Calu3 (cell line): ENCODE results near the gene KIF19. TPM values are rescaled to one million over a fixed set of nuclear protein-coding genes. Genes with fewer than 3 reads are reported as not detected.

Experiments
- BruUV-seq: library from RNA; stranded (reverse); fragments of 400-500 nt; replicated peaks from 2 replicates; lab custom pipeline; 2021; lab: Mats Ljungman, UMichigan
- CTCF ChIA-PET: fragments of 300-600 bp; sonication (Branson Sonifier 250); formaldehyde crosslinking; loops from one replicate; lab custom pipeline; 2022; ENCODE audit warnings: antibody characterized with exemption; lab: Charles Lee
- DNase-seq: peaks from one replicate; pipeline ENCODE4 v3.0.0; 2022
- H3K27ac Mint-ChIP-seq: one replicate; pipeline ENCODE4 v1.8.0; 2022; ENCODE audit warnings: mixed read lengths; ENCODE audit not compliant: unreplicated experiment
- H3K27me3 Mint-ChIP-seq: one replicate; pipeline ENCODE4 v1.8.0; 2022; ENCODE audit warnings: mixed read lengths; ENCODE audit not compliant: unreplicated experiment
- H3K36me3 Mint-ChIP-seq: one replicate; pipeline ENCODE4 v1.8.0; 2022; ENCODE audit warnings: mild to moderate bottlenecking, moderate library complexity, mixed read lengths; ENCODE audit not compliant: insufficient read depth, unreplicated experiment
- H3K4me1 Mint-ChIP-seq: one replicate; pipeline ENCODE4 v1.8.0; 2022; ENCODE audit warnings: mild to moderate bottlenecking, low read depth, mixed read lengths; ENCODE audit not compliant: unreplicated experiment
- H3K4me3 Mint-ChIP-seq: one replicate; pipeline ENCODE4 v1.8.0; 2022; ENCODE audit warnings: mild to moderate bottlenecking, low read depth, moderate library complexity, mixed read lengths; ENCODE audit not compliant: unreplicated experiment
- H3K9me3 Mint-ChIP-seq: one replicate; pipeline ENCODE4 v1.8.0; 2022; ENCODE audit warnings: low read depth, mixed read lengths; ENCODE audit not compliant: unreplicated experiment
- CTCF ChIP-seq: fragments of 200-600 bp; IDR thresholded peaks from one replicate; pipeline ENCODE4 v1.8.0; 2022; ENCODE audit warnings: antibody characterized with exemption; ENCODE audit not compliant: unreplicated experiment
- intact Hi-C: fragments of 100-400 bp; cut with micrococcal nuclease; formaldehyde crosslinking; loops from one replicate; pipeline ENCODE4 v1.10.0; 2022; ENCODE audit not compliant: unreplicated experiment
- total RNA-seq: library from RNA; stranded (reverse); gene quantifications from 2 replicates; pipeline ENCODE4 v1.2.3, GENCODE V29; 2022

Gene KIF19
- total RNA-seq, 1 experiment from 2014 or later = not detected

- Mint-ChIP-seq H3K4me3 (no peak overlapping the region), H3K27ac (no peak overlapping the region), H3K4me1 (peaks cover 9% of the 10 kb centered on the region), H3K27me3 (peaks cover 72% of the 10 kb centered on the region), H3K9me3 (no peaks in the 10 kb centered on the region), H3K36me3 (no peaks in the 10 kb centered on the region)
- CTCF ChIA-PET = no interaction called here
- DNase-seq = no peak
- intact Hi-C loops = loop anchor here (10.0 kb wide), 1 partner anchor 202 kb away; no protein-coding TSS in a partner anchor
- TF ChIP-seq CTCF = no peak
- BruUV-seq = no TSS peak
Observed at GRCh38 chr17:74292495-74292894, 33.5 kb upstream of the KIF19 start.

- CTCF ChIA-PET = interaction anchor here (0.9 to 1.7 kb wide), 8 partner anchors 7 to 85 kb away, joined by 3 to 10 read pairs (median 3); partner anchors contain the start of gene TTYH2
Observed at GRCh38 chr17:74295625-74296547, 30.1 kb upstream of the KIF19 start.

GRCh38 chr17:74296548-74296936, 29.5 kb upstream of the KIF19 start:
- no peak overlapping the region for H3K4me3 Mint-ChIP-seq
- peaks cover 71% of the 10 kb centered on the region for H3K27me3 Mint-ChIP-seq
- intact Hi-C loops = loop anchor here (10.0 kb wide), 1 partner anchor 198 kb away; no protein-coding TSS in a partner anchor
- BruUV-seq = no TSS peak
- peak; percentile 30 for TF ChIP-seq CTCF
- H3K27ac Mint-ChIP-seq = no peak overlapping the region
- H3K36me3 Mint-ChIP-seq = no peaks in the 10 kb centered on the region
- H3K4me1 Mint-ChIP-seq = peaks cover 9% of the 10 kb centered on the region
- DNase-seq = peak; percentile 51
- CTCF ChIA-PET = interaction anchor here (0.9 to 1.7 kb wide), 7 partner anchors 8 to 85 kb away, joined by 3 to 10 read pairs (median 3); partner anchors contain the start of gene TTYH2
- H3K9me3 Mint-ChIP-seq = no peaks in the 10 kb centered on the region

More at GRCh38 chr17:74295625-74296547, 30.1 kb upstream of the KIF19 start:
- intact Hi-C loops = loop anchor here (10.0 kb wide), 1 partner anchor 199 kb away; no protein-coding TSS in a partner anchor
- DNase-seq = no peak
- Mint-ChIP-seq H3K27me3 (peaks cover 71% of the 10 kb centered on the region), H3K4me3 (no peak overlapping the region), H3K36me3 (no peaks in the 10 kb centered on the region), H3K9me3 (no peaks in the 10 kb centered on the region), H3K27ac (no peak overlapping the region), H3K4me1 (peaks cover 9% of the 10 kb centered on the region)
- TF ChIP-seq CTCF = no peak
- no TSS peak for BruUV-seq

- H3K27me3 Mint-ChIP-seq = peaks cover 73% of the 10 kb centered on the region
- no peaks in the 10 kb centered on the region for H3K36me3 Mint-ChIP-seq
- no TSS peak for BruUV-seq
- TF ChIP-seq CTCF = no peak
- H3K4me1 Mint-ChIP-seq = peaks cover 9% of the 10 kb centered on the region
- DNase-seq = no peak
- no peaks in the 10 kb centered on the region for H3K9me3 Mint-ChIP-seq
- CTCF ChIA-PET = no interaction called here
- no peak overlapping the region for H3K27ac Mint-ChIP-seq
- H3K4me3 Mint-ChIP-seq = no peak overlapping the region
- intact Hi-C loops = loop anchor here (10.0 kb wide), 1 partner anchor 197 kb away; no protein-coding TSS in a partner anchor
Observed at GRCh38 chr17:74297941-74298340, 28.1 kb upstream of the KIF19 start.
